ENCODE results near the gene RHCG. TPM values are rescaled to one million over a fixed set of nuclear protein-coding genes. Genes with fewer than 3 reads are reported as not detected.

Gene RHCG
- total and polyA plus RNA-seq, 2 of the 13 experiments (the other 11 are each of a cell fraction or from before 2014, with no cell fraction given), result not detected

DNA sequence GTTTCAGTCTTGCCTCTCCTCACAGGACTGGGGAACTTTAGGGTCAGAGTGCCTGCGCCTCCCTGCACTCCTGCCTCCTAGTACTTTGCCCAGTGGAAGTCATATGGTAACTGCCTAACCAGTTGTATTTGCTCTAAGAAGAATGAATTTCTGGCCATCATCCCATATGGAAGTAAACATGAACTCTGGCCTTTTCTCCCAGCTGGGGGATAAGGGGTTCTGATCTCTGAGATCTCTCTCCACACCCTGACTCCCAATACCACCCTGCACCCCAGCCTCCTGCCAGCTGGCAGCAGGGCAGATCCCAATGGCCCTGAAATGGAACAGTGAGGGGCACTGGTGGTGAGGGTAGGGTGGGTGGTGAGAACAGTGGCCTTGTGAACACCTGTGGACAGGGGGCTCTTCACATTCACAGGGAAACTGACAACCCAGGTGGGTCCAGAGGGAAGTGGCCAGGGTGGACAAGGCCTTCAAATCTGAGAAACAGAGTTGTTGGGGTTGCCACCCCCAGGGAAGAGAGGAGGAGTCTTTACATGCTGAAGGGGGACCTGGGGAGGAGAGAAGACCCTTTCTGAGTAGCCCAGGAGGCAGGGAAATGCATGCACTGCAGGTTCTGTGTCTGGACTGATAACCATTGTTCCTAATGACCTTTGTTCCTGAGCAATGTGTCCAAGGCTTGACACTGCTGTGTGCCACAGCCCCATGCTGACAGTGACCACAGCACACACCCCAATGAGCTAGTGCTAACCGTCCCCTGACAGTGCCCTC is 36.9 kb downstream of the RHCG start (continued):
- TF ChIP-seq ZNF496 (CRISPR knock-in tag; IDR thresholded peaks at IDR 0.05; ENCODE audit: insufficient replicate concordance), result no peak
- TF ChIP-seq ZNF34 (CRISPR knock-in tag; IDR thresholded peaks at IDR 0.05; ENCODE audit: borderline replicate concordance), result no peak
- TF ChIP-seq RXRB (CRISPR knock-in tag; IDR thresholded peaks at IDR 0.05; ENCODE audit: borderline replicate concordance), result peak; percentile 67
- TF ChIP-seq ZNF781 (CRISPR knock-in tag; IDR thresholded peaks at IDR 0.05; ENCODE audit: borderline replicate concordance, not compliant biosample characterization), result no peak
- TF ChIP-seq SP4 (CRISPR knock-in tag; IDR thresholded peaks at IDR 0.05), result no peak
- no peak for TF ChIP-seq ELF4 (CRISPR knock-in tag; IDR thresholded peaks at IDR 0.05; ENCODE audit: borderline replicate concordance)
- TF ChIP-seq, protein P1, sequence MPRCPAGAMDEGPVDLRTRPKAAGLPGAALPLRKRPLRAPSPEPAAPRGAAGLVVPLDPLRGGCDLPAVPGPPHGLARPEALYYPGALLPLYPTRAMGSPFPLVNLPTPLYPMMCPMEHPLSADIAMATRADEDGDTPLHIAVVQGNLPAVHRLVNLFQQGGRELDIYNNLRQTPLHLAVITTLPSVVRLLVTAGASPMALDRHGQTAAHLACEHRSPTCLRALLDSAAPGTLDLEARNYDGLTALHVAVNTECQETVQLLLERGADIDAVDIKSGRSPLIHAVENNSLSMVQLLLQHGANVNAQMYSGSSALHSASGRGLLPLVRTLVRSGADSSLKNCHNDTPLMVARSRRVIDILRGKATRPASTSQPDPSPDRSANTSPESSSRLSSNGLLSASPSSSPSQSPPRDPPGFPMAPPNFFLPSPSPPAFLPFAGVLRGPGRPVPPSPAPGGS (CRISPR knock-in tag; IDR thresholded peaks at IDR 0.05), result no peak
- no peak for TF ChIP-seq SMAD3 (CRISPR knock-in tag; IDR thresholded peaks at IDR 0.05)
- TF ChIP-seq ZNF747 (CRISPR knock-in tag; IDR thresholded peaks at IDR 0.05; ENCODE audit: borderline replicate concordance), result no peak
- no peak for TF ChIP-seq STAG1 (CRISPR knock-in tag; IDR thresholded peaks at IDR 0.05)
- peak; percentile 85 for TF ChIP-seq NR2F6 (IDR thresholded peaks at IDR 0.05)
- TF ChIP-seq NR2F6 (CRISPR knock-in tag; IDR thresholded peaks at IDR 0.05), result peak; percentile 86
- TF ChIP-seq NBN (conservative IDR thresholded peaks at IDR 0.05), result no peak
- TF ChIP-seq, protein P2, sequence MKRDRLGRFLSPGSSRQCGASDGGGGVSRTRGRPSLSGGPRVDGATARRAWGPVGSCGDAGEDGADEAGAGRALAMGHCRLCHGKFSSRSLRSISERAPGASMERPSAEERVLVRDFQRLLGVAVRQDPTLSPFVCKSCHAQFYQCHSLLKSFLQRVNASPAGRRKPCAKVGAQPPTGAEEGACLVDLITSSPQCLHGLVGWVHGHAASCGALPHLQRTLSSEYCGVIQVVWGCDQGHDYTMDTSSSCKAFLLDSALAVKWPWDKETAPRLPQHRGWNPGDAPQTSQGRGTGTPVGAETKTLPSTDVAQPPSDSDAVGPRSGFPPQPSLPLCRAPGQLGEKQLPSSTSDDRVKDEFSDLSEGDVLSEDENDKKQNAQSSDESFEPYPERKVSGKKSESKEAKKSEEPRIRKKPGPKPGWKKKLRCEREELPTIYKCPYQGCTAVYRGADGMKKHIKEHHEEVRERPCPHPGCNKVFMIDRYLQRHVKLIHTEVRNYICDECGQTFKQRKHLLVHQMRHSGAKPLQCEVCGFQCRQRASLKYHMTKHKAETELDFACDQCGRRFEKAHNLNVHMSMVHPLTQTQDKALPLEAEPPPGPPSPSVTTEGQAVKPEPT (CRISPR knock-in tag; IDR thresholded peaks at IDR 0.05; ENCODE audit: low read depth), result no peak
- no peak for TF ChIP-seq CREB1 (IDR thresholded peaks at IDR 0.05)
- TF ChIP-seq CREB1 (CRISPR knock-in tag; IDR thresholded peaks at IDR 0.05), result no peak; the same call in 1 of the 2 replicates
- peak; percentile 92 for TF ChIP-seq HNF4G (IDR thresholded peaks at IDR 0.05; ENCODE audit: borderline replicate concordance, low read depth, low read length)
- peak; percentile 17; the same call in 1 of the 2 replicates for TF ChIP-seq HNF4G (CRISPR knock-in tag; IDR thresholded peaks at IDR 0.05; ENCODE audit: borderline replicate concordance, low read depth)
- TF ChIP-seq ZNF841 (CRISPR knock-in tag; IDR thresholded peaks at IDR 0.05; ENCODE audit: borderline replicate concordance), result no peak
- no peak for TF ChIP-seq U2AF1 (optimal IDR thresholded peaks at IDR 0.05; ENCODE audit: low read depth, low read length)
- no peak for TF ChIP-seq ZNF75D (CRISPR knock-in tag; IDR thresholded peaks at IDR 0.05; ENCODE audit: borderline replicate concordance)
- TF ChIP-seq, protein P3, sequence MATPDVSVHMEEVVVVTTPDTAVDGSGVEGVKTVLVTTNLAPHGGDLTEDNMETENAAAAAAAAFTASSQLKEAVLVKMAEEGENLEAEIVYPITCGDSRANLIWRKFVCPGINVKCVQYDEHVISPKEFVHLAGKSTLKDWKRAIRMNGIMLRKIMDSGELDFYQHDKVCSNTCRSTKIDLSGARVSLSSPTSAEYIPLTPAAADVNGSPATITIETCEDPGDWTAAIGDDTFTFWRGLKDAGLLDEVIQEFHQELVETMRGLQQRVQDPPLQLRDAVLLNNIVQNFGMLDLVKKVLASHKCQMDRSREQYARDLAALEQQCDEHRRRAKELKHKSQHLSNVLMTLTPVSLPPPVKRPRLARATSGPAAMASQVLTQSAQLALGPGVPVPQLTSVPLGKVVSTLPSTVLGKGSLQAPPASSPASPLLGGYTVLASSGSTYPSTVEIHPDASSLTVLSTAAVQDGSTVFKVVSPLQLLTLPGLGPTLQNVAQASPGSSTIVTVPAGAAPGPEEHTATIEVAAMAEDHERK (CRISPR knock-in tag; IDR thresholded peaks at IDR 0.05; ENCODE audit: low read depth), result no peak
- TF ChIP-seq ZNF451 (CRISPR knock-in tag; IDR thresholded peaks at IDR 0.05), result 0 out of 2 replicates have a peak, but pooled peaks have one; percentile 37
- peak; percentile 43; the same call in 1 of the 3 replicates for TF ChIP-seq MXI1 (IDR thresholded peaks at IDR 0.05; ENCODE audit: borderline replicate concordance, low read depth, low read length)
- TF ChIP-seq ZNF83 (CRISPR knock-in tag; IDR thresholded peaks at IDR 0.05; ENCODE audit: borderline replicate concordance), result no peak
- TF ChIP-seq NFRKB (IDR thresholded peaks at IDR 0.05), result no peak
